SK-N-SH (cell line): ENCODE measurements around the gene PZP. TPM values are rescaled to one million over a fixed set of nuclear protein-coding genes. Genes with fewer than 3 reads are reported as not detected.

Experiments
- CTCF ChIA-PET: fragments of 300-600, 350-600 bp; formaldehyde crosslinking; extraction: SDS; loops from one replicate; lab custom pipeline; 2021; lab: Yijun Ruan, JAX
- POLR2A ChIA-PET: fragments of 350-600 bp; sonication (Branson Sonifier 250); formaldehyde crosslinking; extraction: SDS; loops from one replicate; lab custom pipeline; 2020; ENCODE audit warnings: antibody characterized with exemption, inconsistent platforms; lab: Yijun Ruan, JAX
- DNase-seq: peaks from one replicate; pipeline ENCODE4 v3.0.0; 2012
- H2AFZ ChIP-seq: fragments of 200-600 bp; sonication (generic); 2 replicates; pipeline ENCODE4 v1.8.1; 2016; ENCODE audit warnings: antibody characterized with exemption, mild to moderate bottlenecking, low read depth
- H3F3A ChIP-seq: fragments of 200-600 bp; sonication (generic); replicated peaks from 2 replicates; pipeline ENCODE3; 2016; ENCODE audit warnings: antibody characterized with exemption, mild to moderate bottlenecking; ENCODE audit not compliant: insufficient read depth
- H3K27ac ChIP-seq, 2 experiments: fragments of 200-500 bp in 1 of 2; fragments of 200-600 bp in 1 of 2; sonication (Bioruptor generic) in 1 of 2; sonication (generic), shearing (Covaris generic) in 1 of 2; 2 replicates each; pipeline versions ENCODE4 v1.5.1 to v1.6.1; 2014 to 2016; ENCODE audit warnings: low read depth in 2 of 2, inconsistent platforms in 1 of 2, low read length in 1 of 2, mild to moderate bottlenecking in 1 of 2, mixed read lengths in 1 of 2
- H3K27me3 ChIP-seq: fragments of 200-600 bp; sonication (generic), shearing (Covaris generic); 2 replicates; pipeline ENCODE4 v1.6.1; 2016; ENCODE audit warnings: mixed run types; ENCODE audit not compliant: insufficient read depth
- H3K36me3 ChIP-seq, 2 experiments: fragments of 200-500 bp in 1 of 2; fragments of 200-600 bp in 1 of 2; sonication (Bioruptor generic) in 1 of 2; sonication (generic) in 1 of 2; replicated peaks in 1 of 2; 2 replicates each; pipeline versions ENCODE3 to v1.5.1; 2014 to 2016; ENCODE audit warnings: low read length in 1 of 2, mild to moderate bottlenecking in 1 of 2; ENCODE audit not compliant: insufficient read depth in 2 of 2, control insufficient read depth in 1 of 2
- H3K4me1 ChIP-seq, 2 experiments: fragments of 200-500 bp in 1 of 2; fragments of 200-600 bp in 1 of 2; sonication (Bioruptor generic) in 1 of 2; sonication (generic), shearing (Covaris generic) in 1 of 2; 2 replicates each; pipeline versions ENCODE4 v1.5.1 to v1.6.1; 2014 to 2016; ENCODE audit warnings: low read depth in 1 of 2, low read length in 1 of 2, mixed run types in 1 of 2; ENCODE audit not compliant: insufficient read depth in 2 of 2, control insufficient read depth in 1 of 2
- H3K4me2 ChIP-seq: fragments of 200-600 bp; sonication (generic), shearing (Covaris generic); 2 replicates; pipeline ENCODE4 v1.6.1; 2017; ENCODE audit warnings: mixed run types
- H3K4me3 ChIP-seq, 2 experiments: fragments of 200-500 bp in 1 of 2; fragments of 200-600 bp in 1 of 2; sonication (Bioruptor generic) in 1 of 2; sonication (generic), shearing (Covaris generic) in 1 of 2; 2 replicates each; pipeline versions ENCODE4 v1.5.1 to v1.8.1; 2014 to 2016; ENCODE audit warnings: low read depth in 2 of 2, inconsistent platforms in 1 of 2, low read length in 1 of 2, mild to moderate bottlenecking in 1 of 2, mixed read lengths in 1 of 2, moderate library complexity in 1 of 2
- H3K79me2 ChIP-seq: fragments of 200-600 bp; sonication (generic); 2 replicates; pipeline ENCODE4 v1.8.1; 2017; ENCODE audit warnings: mild to moderate bottlenecking; ENCODE audit not compliant: insufficient read depth
- H3K9ac ChIP-seq: fragments of 200-600 bp; sonication (generic); 2 replicates; pipeline ENCODE4 v1.6.1; 2017; ENCODE audit warnings: mixed run types
- H3K9me2 ChIP-seq: fragments of 200-600 bp; sonication (generic); 2 replicates; pipeline ENCODE4 v1.6.1; 2017; ENCODE audit warnings: mixed run types
- H3K9me3 ChIP-seq: fragments of 200-600 bp; sonication (generic); 2 replicates; pipeline ENCODE4 v1.6.1; 2017; ENCODE audit warnings: mixed run types, mild to moderate bottlenecking, moderate library complexity
- H4K20me1 ChIP-seq: fragments of 200-600 bp; sonication (generic); 2 replicates; pipeline ENCODE4 v1.6.1; 2017; ENCODE audit warnings: mild to moderate bottlenecking, mixed run types; ENCODE audit not compliant: insufficient read depth
- CHD2 ChIP-seq: fragments of 150-350 bp; IDR thresholded peaks from 2 replicates; pipeline ENCODE4 v1.6.1; 2018; ENCODE audit warnings: low read length; ENCODE audit not compliant: partially characterized antibody
- EZH2phosphoT487 ChIP-seq: fragments of 200-600 bp; sonication (generic); IDR thresholded peaks from 2 replicates; pipeline ENCODE4 v1.6.1; 2017; ENCODE audit warnings: low read depth, mixed run types, mild to moderate bottlenecking, antibody characterized with exemption, moderate library complexity, borderline replicate concordance
- FOXJ3 ChIP-seq: sonication (generic); formaldehyde crosslinking; IDR thresholded peaks from 2 replicates; pipeline ENCODE4 v1.5.1; 2020; ENCODE audit warnings: mild to moderate bottlenecking, missing genetic modification reagents
- FOXM1 ChIP-seq: IDR thresholded peaks from 2 replicates; pipeline ENCODE4 v1.4.0; 2012; ENCODE audit warnings: low read depth, mild to moderate bottlenecking
- NFIC ChIP-seq: IDR thresholded peaks from 2 replicates; pipeline ENCODE4 v1.4.0; 2012; ENCODE audit warnings: borderline replicate concordance
- SIN3A ChIP-seq: IDR thresholded peaks from 2 replicates; pipeline ENCODE4 v1.6.1; 2012; ENCODE audit warnings: low read depth, mild to moderate bottlenecking, low read length, moderate library complexity, borderline replicate concordance
- TCF12 ChIP-seq: IDR thresholded peaks from 2 replicates; pipeline ENCODE4 v1.4.0; 2012
- USF1 ChIP-seq: IDR thresholded peaks from 2 replicates; pipeline ENCODE4 v1.4.0; 2012; ENCODE audit warnings: low read depth, borderline replicate concordance
- USF2 ChIP-seq: fragments of 150-350 bp; IDR thresholded peaks from 2 replicates; pipeline ENCODE4 v1.6.1; 2017; ENCODE audit warnings: antibody characterized with exemption, low read length, low read depth, borderline replicate concordance
- YY1 ChIP-seq: IDR thresholded peaks from 2 replicates; pipeline ENCODE4 v1.4.0; 2012; ENCODE audit warnings: low read depth, mild to moderate bottlenecking
- polyA plus RNA-seq, 3 experiments: library from polyadenylated mRNA; depleted of rRNA; stranded (reverse); fragments of >200 nt; gene quantifications; 2 replicates each; pipeline ENCODE4 v1.2.3, GENCODE V29; 2012
- TF ChIP-seq, protein P1 (sequence below): fragments of 200-600 bp; sonication (generic); IDR thresholded peaks from 2 replicates; pipeline ENCODE4 v1.6.1; 2017; ENCODE audit warnings: antibody characterized with exemption, mild to moderate bottlenecking, moderate library complexity
- TF ChIP-seq, protein P2 (sequence below): IDR thresholded peaks from 2 replicates; pipeline ENCODE4; 2012

Gene PZP
- polyA plus RNA-seq, 1 of the 3 experiments (the other 2 are of a cell fraction), result not detected

GRCh38 chr12:9256341-9256740 lies 48.1 kb upstream of the PZP start:
- H3K36me3 ChIP-seq, result no peaks in the 10 kb centered on the region

More at GRCh38 chr12:9256341-9256740, 48.1 kb upstream of the PZP start:
- Histone ChIP-seq H3K9ac (no peak overlapping the region), H3K9me3 (no peaks in the 10 kb centered on the region), H3F3A (no peaks in the 10 kb centered on the region), H3K27me3 (0 out of 2 replicates have a peak, but pooled peaks cover 5% of the 10 kb centered on the region), H3K4me1 (peaks cover 0 to 6% of the 10 kb centered on the region in 2 experiments; a peak in 1 of 4 replicates), H4K20me1 (no peaks in the 10 kb centered on the region), H3K79me2 (no peaks in the 10 kb centered on the region), H3K4me3 (no peak overlapping the region), H3K4me2 (no peak overlapping the region), H3K27ac (peak overlapping the region in 1 of 2 experiments; percentile 39; a peak in 2 of 4 replicates), H2AFZ (no peak overlapping the region), H3K9me2 (no peaks in the 10 kb centered on the region)
- ChIA-PET POLR2A (no interaction called here), CTCF (interaction anchor here (2.0 kb wide), 1 partner anchor 15 kb away, joined by 6 read pairs; no protein-coding TSS in a partner anchor)
- DNase-seq, result peak; percentile 25
- TF ChIP-seq SIN3A (no peak), TCF12 (no peak), FOXJ3 (CRISPR knock-in tag) (no peak), EZH2phosphoT487 (no peak), YY1 (no peak), CHD2 (no peak), FOXM1 (no peak), USF2 (no peak), NFIC (no peak), USF1 (no peak)
- TF ChIP-seq, protein P1, sequence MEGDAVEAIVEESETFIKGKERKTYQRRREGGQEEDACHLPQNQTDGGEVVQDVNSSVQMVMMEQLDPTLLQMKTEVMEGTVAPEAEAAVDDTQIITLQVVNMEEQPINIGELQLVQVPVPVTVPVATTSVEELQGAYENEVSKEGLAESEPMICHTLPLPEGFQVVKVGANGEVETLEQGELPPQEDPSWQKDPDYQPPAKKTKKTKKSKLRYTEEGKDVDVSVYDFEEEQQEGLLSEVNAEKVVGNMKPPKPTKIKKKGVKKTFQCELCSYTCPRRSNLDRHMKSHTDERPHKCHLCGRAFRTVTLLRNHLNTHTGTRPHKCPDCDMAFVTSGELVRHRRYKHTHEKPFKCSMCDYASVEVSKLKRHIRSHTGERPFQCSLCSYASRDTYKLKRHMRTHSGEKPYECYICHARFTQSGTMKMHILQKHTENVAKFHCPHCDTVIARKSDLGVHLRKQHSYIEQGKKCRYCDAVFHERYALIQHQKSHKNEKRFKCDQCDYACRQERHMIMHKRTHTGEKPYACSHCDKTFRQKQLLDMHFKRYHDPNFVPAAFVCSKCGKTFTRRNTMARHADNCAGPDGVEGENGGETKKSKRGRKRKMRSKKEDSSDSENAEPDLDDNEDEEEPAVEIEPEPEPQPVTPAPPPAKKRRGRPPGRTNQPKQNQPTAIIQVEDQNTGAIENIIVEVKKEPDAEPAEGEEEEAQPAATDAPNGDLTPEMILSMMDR, result no peak
- TF ChIP-seq, protein P2, sequence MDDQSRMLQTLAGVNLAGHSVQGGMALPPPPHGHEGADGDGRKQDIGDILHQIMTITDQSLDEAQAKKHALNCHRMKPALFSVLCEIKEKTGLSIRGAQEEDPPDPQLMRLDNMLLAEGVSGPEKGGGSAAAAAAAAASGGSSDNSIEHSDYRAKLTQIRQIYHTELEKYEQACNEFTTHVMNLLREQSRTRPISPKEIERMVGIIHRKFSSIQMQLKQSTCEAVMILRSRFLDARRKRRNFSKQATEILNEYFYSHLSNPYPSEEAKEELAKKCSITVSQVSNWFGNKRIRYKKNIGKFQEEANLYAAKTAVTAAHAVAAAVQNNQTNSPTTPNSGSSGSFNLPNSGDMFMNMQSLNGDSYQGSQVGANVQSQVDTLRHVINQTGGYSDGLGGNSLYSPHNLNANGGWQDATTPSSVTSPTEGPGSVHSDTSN, result no peak
